K562 (cell line): ENCODE measurements around the gene KCNJ2. TPM values are rescaled to one million over a fixed set of nuclear protein-coding genes. Genes with fewer than 3 reads are reported as not detected.
A peak's percentile ranks its signal among the peaks of the same experiment; 100 is the strongest.

Source experiments
- BRD4 ChIP-seq: fragments of 200-600 bp; sonication (generic); IDR thresholded peaks from 2 replicates; pipeline ENCODE4 v1.6.1; 2017; ENCODE audit warnings: inconsistent platforms
- CEBPG ChIP-seq, 3 experiments: fragments of 200-800 bp in 1 of 3; sonication (Bioruptor generic) in 1 of 3; sonication (generic) in 1 of 3; formaldehyde crosslinking in 1 of 3; IDR thresholded peaks in 2 of 3; conservative IDR thresholded peaks in 1 of 3; 2 replicates each; pipeline versions ENCODE4 v1.6.1 to v1.8.0; 2016 to 2022; ENCODE audit warnings: missing compliant biosample characterization in 2 of 3, missing genetic modification characterization in 2 of 3, mild to moderate bottlenecking in 1 of 3, missing genetic modification reagents in 1 of 3
- CGGBP1 ChIP-seq: fragments of 250-450 bp; sonication (Bioruptor Pico); IDR thresholded peaks from 2 replicates; pipeline ENCODE4 v1.9.0; 2021; ENCODE audit warnings: mild to moderate bottlenecking
- DACH1 ChIP-seq: fragments of 450-650 bp; IDR thresholded peaks from 2 replicates; pipeline ENCODE4 v1.6.1; 2018; ENCODE audit not compliant: partially characterized antibody
- FOXM1 ChIP-seq, 2 experiments: fragments of 450-650 bp in 1 of 2; sonication (generic) in 1 of 2; formaldehyde crosslinking in 1 of 2; IDR thresholded peaks; 2 replicates each; pipeline versions ENCODE4 v1.6.1 to v1.9.0; 2017 to 2022; ENCODE audit warnings: low read depth in 2 of 2, mild to moderate bottlenecking in 2 of 2, missing genetic modification reagents in 1 of 2, moderate library complexity in 1 of 2
- HMGXB4 ChIP-seq: sonication (generic); formaldehyde crosslinking; IDR thresholded peaks from 2 replicates; pipeline ENCODE4 v1.8.1; 2023; ENCODE audit warnings: mild to moderate bottlenecking, missing genetic modification reagents
- KAT7 ChIP-seq: sonication (generic); formaldehyde crosslinking; IDR thresholded peaks from 2 replicates; pipeline ENCODE4 v1.8.0; 2022; ENCODE audit warnings: missing genetic modification reagents, mild to moderate bottlenecking, borderline replicate concordance
- KLF6 ChIP-seq: fragments of 250-450 bp; sonication (Bioruptor Pico); IDR thresholded peaks from 2 replicates; pipeline ENCODE4 v1.4.0; 2020; ENCODE audit warnings: mild to moderate bottlenecking, moderate library complexity, borderline replicate concordance
- MEIS2 ChIP-seq: fragments of 450-650 bp; IDR thresholded peaks from 2 replicates; pipeline ENCODE4 v1.6.1; 2014; ENCODE audit warnings: mild to moderate bottlenecking; ENCODE audit not compliant: partially characterized antibody
- NFE2L1 ChIP-seq: fragments of 450-650 bp; IDR thresholded peaks from 2 replicates; pipeline ENCODE4 v1.6.1; 2016; ENCODE audit warnings: missing genetic modification characterization, low read depth, mild to moderate bottlenecking, missing compliant biosample characterization, moderate library complexity, borderline replicate concordance
- OTX1 ChIP-seq: fragments of 450-650 bp; formaldehyde crosslinking; IDR thresholded peaks from 2 replicates; pipeline ENCODE4 v1.4.0; 2022; ENCODE audit warnings: mild to moderate bottlenecking
- SAFB2 ChIP-seq: fragments of 200-400 bp; formaldehyde crosslinking; IDR thresholded peaks from 2 replicates; pipeline ENCODE4 v1.6.1; 2018; ENCODE audit warnings: borderline replicate concordance, low read length, low read depth, moderate library complexity; ENCODE audit not compliant: severe bottlenecking
- ZNF277 ChIP-seq: fragments of 250-450 bp; sonication (Bioruptor Pico); IDR thresholded peaks from 2 replicates; pipeline ENCODE4 v1.8.0; 2022; ENCODE audit warnings: inconsistent platforms, mild to moderate bottlenecking, moderate library complexity, borderline replicate concordance
- ZNF431 ChIP-seq: sonication (generic); formaldehyde crosslinking; IDR thresholded peaks from 2 replicates; pipeline ENCODE4 v1.8.0; 2022; ENCODE audit warnings: mild to moderate bottlenecking, missing genetic modification reagents
- ZNF589 ChIP-seq: fragments of 200-800 bp; sonication (Bioruptor generic); IDR thresholded peaks from 2 replicates; pipeline ENCODE4 v1.6.1; 2016; ENCODE audit warnings: low read depth, missing genetic modification characterization, missing compliant biosample characterization
- ZNF778 ChIP-seq: fragments of 450-650 bp; formaldehyde crosslinking; IDR thresholded peaks from 2 replicates; pipeline ENCODE4 v1.4.0; 2020; ENCODE audit warnings: mild to moderate bottlenecking, moderate library complexity
- polyA plus RNA-seq, 8 experiments: library from polyadenylated mRNA; depleted of rRNA in 4 of 8; stranded (reverse) in 5 of 8; unstranded in 3 of 8; fragments of >200 nt; fragmentation: Nextera tagmentation in 2 of 8; fragmentation: Illumina TruSeq in 1 of 8; extraction: Ambion mirVana in 2 of 8; extraction: Trizol in 1 of 8; gene quantifications; 2 replicates each; pipeline versions ENCODE4 v1.2.1 to v1.2.3, GENCODE V29; 2011 to 2014; ENCODE audit warnings: inconsistent platforms in 1 of 8, missing spikeins in 1 of 8
- total RNA-seq, 7 experiments: library from RNA; depleted of rRNA in 6 of 7; stranded (reverse); fragments of >200 nt in 6 of 7; fragmentation: Illumina TruSeq in 2 of 7; extraction: Trizol in 2 of 7; gene quantifications; 2 replicates each; pipeline versions ENCODE4 v1.2.1 to v1.2.3, GENCODE V29; 2011 to 2021; ENCODE audit warnings: low replicate concordance in 1 of 7
- TF ChIP-seq, protein P1 (sequence below): sonication (generic); formaldehyde crosslinking; IDR thresholded peaks from 2 replicates; pipeline ENCODE4 v1.8.0; 2022; ENCODE audit warnings: mild to moderate bottlenecking, missing genetic modification reagents

Gene KCNJ2
- total and polyA plus RNA-seq, 9 of the 15 experiments (the other 6 are each of a cell fraction or from before 2014, with no cell fraction given) = not detected

DNA sequence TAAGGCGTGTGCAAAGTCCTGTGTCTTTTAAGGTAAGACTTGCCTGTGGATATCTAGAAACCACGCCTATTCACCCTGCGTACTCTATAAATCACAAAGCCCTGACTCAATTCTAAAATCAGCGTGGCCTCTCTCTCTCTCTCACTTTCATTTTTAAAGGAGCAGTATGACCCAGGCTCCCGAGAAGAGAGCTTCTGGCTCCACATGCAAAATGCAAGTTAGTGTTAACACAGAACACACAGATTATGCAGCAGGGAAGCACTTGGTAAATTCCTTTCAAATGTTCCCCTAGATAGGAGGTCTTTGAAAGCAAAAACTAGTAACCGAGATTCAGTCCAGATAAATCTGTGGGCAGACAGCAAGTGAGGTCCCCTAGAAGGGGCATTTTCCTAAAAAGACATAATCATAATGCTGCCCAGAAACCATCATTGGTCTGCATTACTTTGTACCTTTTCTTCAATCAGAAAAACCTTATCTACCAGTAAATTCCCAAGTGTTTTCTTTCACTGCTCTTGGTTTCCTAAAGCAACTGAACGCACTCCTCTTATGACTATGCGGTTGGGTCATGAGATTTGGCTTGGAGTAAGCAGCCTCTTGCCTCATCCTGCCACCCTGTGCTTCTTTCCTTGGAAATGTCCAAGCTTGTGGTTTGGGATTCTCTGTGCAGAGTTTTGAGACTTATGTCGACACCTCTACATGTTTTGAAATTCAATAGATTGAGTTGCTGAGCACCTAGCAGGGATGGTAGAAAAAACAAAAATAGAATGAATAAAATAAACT, 31.7 kb upstream of the KCNJ2 start (continued):
- TF ChIP-seq MEIS2 (peak; percentile 92), BRD4 (no peak), ZNF589 (CRISPR knock-in tag) (no peak), CEBPG (CRISPR knock-in tag; IDR thresholded peaks at IDR 0.05) (no peak), CEBPG (tag; conservative IDR thresholded peaks at IDR 0.05 in 1 of 2, IDR thresholded peaks at IDR 0.05 in 1 of 2) (peak in 1 of 2 experiments; percentile 26; a peak in 1 of 4 replicates), NFE2L1 (no peak), ZNF431 (CRISPR knock-in tag) (no peak), KLF6 (CRISPR knock-in tag) (no peak), HMGXB4 (CRISPR knock-in tag) (no peak), CGGBP1 (CRISPR knock-in tag) (no peak), ZNF778 (no peak), DACH1 (no peak), SAFB2 (no peak), ZNF277 (CRISPR knock-in tag) (no peak), KAT7 (CRISPR knock-in tag) (no peak), OTX1 (CRISPR knock-in tag) (no peak), FOXM1 (IDR thresholded peaks at IDR 0.05; ENCODE audit: low read depth) (no peak), FOXM1 (CRISPR knock-in tag; IDR thresholded peaks at IDR 0.05; ENCODE audit: low read depth) (no peak)
- TF ChIP-seq, protein P1, sequence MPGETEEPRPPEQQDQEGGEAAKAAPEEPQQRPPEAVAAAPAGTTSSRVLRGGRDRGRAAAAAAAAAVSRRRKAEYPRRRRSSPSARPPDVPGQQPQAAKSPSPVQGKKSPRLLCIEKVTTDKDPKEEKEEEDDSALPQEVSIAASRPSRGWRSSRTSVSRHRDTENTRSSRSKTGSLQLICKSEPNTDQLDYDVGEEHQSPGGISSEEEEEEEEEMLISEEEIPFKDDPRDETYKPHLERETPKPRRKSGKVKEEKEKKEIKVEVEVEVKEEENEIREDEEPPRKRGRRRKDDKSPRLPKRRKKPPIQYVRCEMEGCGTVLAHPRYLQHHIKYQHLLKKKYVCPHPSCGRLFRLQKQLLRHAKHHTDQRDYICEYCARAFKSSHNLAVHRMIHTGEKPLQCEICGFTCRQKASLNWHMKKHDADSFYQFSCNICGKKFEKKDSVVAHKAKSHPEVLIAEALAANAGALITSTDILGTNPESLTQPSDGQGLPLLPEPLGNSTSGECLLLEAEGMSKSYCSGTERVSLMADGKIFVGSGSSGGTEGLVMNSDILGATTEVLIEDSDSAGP (CRISPR knock-in tag) = 0 out of 2 replicates have a peak, but pooled peaks have one; percentile 68
